Left ventricle myocardium inferior (tissue), 1 donor: ENCODE results near the gene ELFN2. TPM values are rescaled to one million over a fixed set of nuclear protein-coding genes. Genes with fewer than 3 reads are reported as not detected.

Source experiments
- DNase-seq: peaks from one replicate; pipeline ENCODE4 v3.0.0-alpha.2; 2020
- H3K27ac ChIP-seq: fragments of 200-600 bp; replicated peaks from 2 replicates; pipeline ENCODE4 v1.8.0; 2021
- H3K27me3 ChIP-seq: fragments of 200-600 bp; 2 replicates; pipeline ENCODE4 v1.8.0; 2021; ENCODE audit warnings: low read depth
- H3K36me3 ChIP-seq: fragments of 200-600 bp; 2 replicates; pipeline ENCODE4 v1.8.0; 2021
- H3K4me1 ChIP-seq: fragments of 200-600 bp; 2 replicates; pipeline ENCODE4 v1.8.0; 2021
- H3K4me3 ChIP-seq: fragments of 200-600 bp; 2 replicates; pipeline ENCODE4 v1.8.0; 2021; ENCODE audit warnings: mild to moderate bottlenecking, moderate library complexity
- H3K9me3 ChIP-seq: fragments of 200-600 bp; replicated peaks from 2 replicates; pipeline ENCODE4 v1.8.0; 2021
- intact Hi-C: fragments of 100-400 bp; cut with micrococcal nuclease; formaldehyde crosslinking; loops from one replicate; pipeline ENCODE4 v1.11.0; 2022
- total RNA-seq: library from RNA; stranded (reverse); fragmentation: NEBNext Ultra II Directional; extraction: Animal tissue kit (Norgen Biotek cat#: 25700); gene quantifications from one replicate; pipeline ENCODE4 v1.2.1, GENCODE V29; 2021
- TF ChIP-seq, protein P1 (sequence below): fragments of 200-600 bp; IDR thresholded peaks from 2 replicates; pipeline ENCODE4 v1.8.0; 2021; ENCODE audit warnings: antibody characterized with exemption, mild to moderate bottlenecking, borderline replicate concordance
- donor health status: DM: no; HTN: yes; CAD: no; lungs with severe emphysema.

The ELFN2 gene
- total RNA-seq, 1 donor from 2014 or later, result not detected

DNA sequence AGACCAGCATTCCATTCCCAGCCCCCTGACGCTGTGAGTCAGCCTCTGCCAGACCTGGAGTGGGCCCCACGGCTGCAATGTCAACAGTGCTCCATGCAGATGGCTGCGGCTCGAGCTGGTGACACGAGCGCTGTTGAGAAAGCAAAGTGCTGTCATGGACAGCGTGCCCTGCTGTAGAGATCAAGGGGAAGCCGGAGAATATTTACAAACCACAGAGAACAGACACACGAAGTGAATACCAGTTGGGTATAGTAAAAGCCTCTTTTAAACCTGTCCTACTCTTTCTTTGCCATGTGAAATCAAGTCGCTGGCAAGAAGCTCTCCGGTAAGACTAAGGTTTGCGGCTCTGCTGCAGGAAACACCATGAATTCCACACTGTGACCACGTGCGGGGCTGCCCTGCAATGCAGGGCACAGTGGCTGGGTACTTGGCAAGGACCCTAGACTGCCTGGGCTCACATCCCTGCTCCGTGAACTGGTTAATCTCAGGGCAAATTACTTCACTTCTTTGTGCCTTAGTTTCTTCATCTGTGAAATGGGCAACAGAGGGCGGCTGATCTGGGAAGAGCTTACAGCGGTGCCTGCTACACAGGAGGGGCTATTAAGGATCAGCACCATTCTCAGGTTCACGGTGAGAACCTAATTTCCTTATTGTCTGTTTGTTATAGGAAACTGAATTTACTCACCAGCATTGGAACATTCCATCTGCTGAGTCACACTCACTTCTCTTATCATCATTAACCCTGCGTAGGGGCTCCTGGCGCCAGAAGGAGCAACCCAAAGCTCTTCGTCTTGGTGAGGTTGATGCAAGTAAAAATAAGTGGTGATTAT is 27.8 kb upstream of the ELFN2 start:
- peaks cover 10% of the 10 kb centered on the region for H3K9me3 ChIP-seq
- H3K36me3 ChIP-seq, result no peaks in the 10 kb centered on the region
- TF ChIP-seq, protein P1, sequence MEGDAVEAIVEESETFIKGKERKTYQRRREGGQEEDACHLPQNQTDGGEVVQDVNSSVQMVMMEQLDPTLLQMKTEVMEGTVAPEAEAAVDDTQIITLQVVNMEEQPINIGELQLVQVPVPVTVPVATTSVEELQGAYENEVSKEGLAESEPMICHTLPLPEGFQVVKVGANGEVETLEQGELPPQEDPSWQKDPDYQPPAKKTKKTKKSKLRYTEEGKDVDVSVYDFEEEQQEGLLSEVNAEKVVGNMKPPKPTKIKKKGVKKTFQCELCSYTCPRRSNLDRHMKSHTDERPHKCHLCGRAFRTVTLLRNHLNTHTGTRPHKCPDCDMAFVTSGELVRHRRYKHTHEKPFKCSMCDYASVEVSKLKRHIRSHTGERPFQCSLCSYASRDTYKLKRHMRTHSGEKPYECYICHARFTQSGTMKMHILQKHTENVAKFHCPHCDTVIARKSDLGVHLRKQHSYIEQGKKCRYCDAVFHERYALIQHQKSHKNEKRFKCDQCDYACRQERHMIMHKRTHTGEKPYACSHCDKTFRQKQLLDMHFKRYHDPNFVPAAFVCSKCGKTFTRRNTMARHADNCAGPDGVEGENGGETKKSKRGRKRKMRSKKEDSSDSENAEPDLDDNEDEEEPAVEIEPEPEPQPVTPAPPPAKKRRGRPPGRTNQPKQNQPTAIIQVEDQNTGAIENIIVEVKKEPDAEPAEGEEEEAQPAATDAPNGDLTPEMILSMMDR, result no peak
- no peak overlapping the region for H3K27ac ChIP-seq
- peaks cover 80% of the 10 kb centered on the region for H3K27me3 ChIP-seq
- DNase-seq, result no peak
- H3K4me3 ChIP-seq, result no peak overlapping the region
- intact Hi-C loops, result no loop called here
- H3K4me1 ChIP-seq, result no peaks in the 10 kb centered on the region

DNA sequence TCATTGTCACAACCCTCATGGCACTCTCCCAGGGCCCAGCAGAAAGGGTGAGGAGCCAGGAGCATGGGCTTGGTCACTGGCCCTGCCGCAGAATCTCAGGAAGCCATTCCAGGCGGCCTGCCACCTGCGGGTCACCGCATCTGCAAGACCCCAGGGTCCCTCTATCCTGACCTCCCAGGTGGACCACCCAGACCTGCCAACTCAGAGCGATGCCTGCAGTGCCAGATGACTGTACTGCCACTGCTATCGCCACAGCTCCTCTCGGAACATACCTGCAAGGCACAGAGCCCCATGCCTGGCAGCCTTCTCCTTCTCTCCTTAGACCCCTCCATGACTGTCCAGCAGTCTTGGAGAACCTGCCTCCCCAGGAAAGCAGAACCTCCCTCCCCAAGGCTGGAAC is 26.4 kb upstream of the ELFN2 start:
- Histone ChIP-seq H3K27ac (no peak overlapping the region), H3K36me3 (no peaks in the 10 kb centered on the region), H3K9me3 (peaks cover 10% of the 10 kb centered on the region), H3K27me3 (peaks cover 81% of the 10 kb centered on the region), H3K4me3 (no peak overlapping the region), H3K4me1 (no peaks in the 10 kb centered on the region)
- no peak for DNase-seq
- TF ChIP-seq, protein P1, result no peak
- intact Hi-C loops, result no loop called here

DNA sequence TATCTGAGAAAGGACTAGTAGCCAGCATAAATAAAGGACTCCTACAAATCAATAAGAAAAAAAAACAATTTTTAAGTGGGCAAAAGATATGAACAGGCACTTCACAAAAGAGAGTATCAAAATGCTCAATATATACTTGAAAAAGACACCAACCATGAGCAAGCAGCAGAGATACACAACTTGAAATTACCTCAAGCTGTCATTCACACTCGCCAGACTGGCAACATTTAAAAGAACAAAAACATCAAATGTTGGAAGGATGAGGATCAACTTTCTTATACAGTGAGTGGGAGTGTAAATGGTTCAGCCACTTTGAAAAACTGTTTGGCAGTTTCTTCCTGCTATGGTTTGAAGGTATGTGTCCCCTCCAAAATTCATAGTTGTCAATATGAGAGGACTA is 23.9 kb upstream of the ELFN2 start:
- Histone ChIP-seq H3K4me3 (no peak overlapping the region), H3K4me1 (no peaks in the 10 kb centered on the region), H3K27me3 (peaks cover 81% of the 10 kb centered on the region), H3K36me3 (no peaks in the 10 kb centered on the region), H3K27ac (no peak overlapping the region), H3K9me3 (peaks cover 10% of the 10 kb centered on the region)
- no peak for DNase-seq
- TF ChIP-seq, protein P1, result no peak
- intact Hi-C loops, result no loop called here

DNA sequence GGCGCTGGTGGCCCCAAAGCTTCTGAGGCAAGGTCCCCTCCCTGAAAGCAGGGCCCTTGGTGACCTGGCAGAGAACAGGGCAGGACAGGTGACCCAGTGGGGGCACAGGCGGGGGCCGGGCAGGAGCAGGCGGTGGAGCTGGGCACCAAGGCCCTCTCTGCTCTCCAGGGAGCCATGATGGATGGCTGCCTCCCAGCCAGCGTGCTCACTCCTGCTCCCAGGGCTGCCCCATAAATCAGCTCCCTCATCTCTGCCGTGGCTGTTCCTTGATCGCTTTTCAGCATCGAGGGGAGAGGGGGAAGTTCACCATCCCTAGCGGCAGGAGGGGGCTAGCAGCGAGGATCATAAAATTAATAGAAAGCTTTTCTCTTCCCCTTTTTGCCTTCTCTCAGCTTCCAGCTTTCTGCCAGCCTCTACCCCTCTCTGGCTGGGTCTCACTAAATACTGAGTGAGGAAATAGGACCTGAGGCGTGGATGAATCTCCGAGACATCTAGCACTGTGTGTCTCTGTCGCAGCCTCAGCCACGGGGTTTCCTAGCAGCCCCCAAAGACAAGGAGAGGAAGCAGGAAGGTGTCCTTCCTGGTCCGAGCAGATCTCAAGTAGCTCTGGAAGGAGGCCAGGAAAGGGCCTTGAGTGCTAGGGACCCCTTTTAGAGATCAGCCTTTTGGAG is 22.2 kb upstream of the ELFN2 start:
- no peak overlapping the region for H3K4me3 ChIP-seq
- H3K9me3 ChIP-seq, result peaks cover 10% of the 10 kb centered on the region
- intact Hi-C loops, result no loop called here
- H3K4me1 ChIP-seq, result no peaks in the 10 kb centered on the region
- H3K36me3 ChIP-seq, result no peaks in the 10 kb centered on the region
- H3K27me3 ChIP-seq, result peaks cover 79% of the 10 kb centered on the region
- H3K27ac ChIP-seq, result no peak overlapping the region
- no peak for DNase-seq
- TF ChIP-seq, protein P1, result no peak

DNA sequence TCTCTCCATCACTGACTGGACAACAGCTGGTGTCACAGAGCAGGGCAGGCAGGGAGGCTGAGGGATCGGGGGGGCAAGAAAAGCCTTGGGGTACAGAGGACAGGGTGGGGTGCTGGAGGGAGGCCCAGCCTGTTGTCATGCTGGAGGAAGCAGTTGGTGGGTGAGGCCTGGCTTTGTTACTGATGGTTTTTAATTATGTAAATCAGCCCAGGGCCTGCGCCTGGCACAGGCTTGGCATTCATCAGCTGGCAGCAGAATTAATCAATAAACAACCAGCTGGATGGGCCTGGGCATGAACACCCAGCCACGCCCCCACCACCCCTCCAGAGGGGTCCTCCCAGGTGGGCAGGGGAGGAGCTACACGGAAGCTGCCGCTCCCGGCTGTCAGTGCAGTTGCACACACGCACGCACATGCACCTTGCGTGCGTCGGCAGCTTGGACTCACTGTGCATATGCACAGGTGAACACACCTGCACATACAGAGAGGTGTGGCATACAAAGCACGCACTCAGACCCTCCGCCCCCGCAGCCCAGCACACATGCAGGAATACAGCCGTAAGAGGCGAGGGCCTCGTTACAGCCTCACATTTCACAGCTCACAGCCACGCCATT is 21.3 kb upstream of the ELFN2 start:
- no peak for DNase-seq
- intact Hi-C loops, result no loop called here
- H3K27me3 ChIP-seq, result peaks cover 71% of the 10 kb centered on the region
- no peak overlapping the region for H3K4me3 ChIP-seq
- no peaks in the 10 kb centered on the region for H3K4me1 ChIP-seq
- TF ChIP-seq, protein P1, result no peak
- peaks cover 10% of the 10 kb centered on the region for H3K9me3 ChIP-seq
- H3K27ac ChIP-seq, result no peak overlapping the region
- no peaks in the 10 kb centered on the region for H3K36me3 ChIP-seq
